ENCODE data around the gene TXLNA.

- TF ChIP-seq CTCF (IDR thresholded peaks at IDR 0.05) (no peak), POLR2A (IDR thresholded peaks at IDR 0.05) (no peak), EP300 (IDR thresholded peaks at IDR 0.05; ENCODE audit: low read depth) (no peak), POLR2AphosphoS5 (IDR thresholded peaks at IDR 0.05) (no peak)
These were observed 19.0 kb downstream of the TXLNA start for GRCh38 chr1:32198237-32199042.
